ENCODE measurements around the gene ALLC.

Gene ALLC

GRCh38 chr2:3701071-3701470, 43.1 kb downstream of the ALLC start:
- no peak overlapping the region for H3K4me3 ChIP-seq (ENCODE audit: insufficient read depth, low read length, poor library complexity, severe bottlenecking)
- H4K20me1 ChIP-seq (ENCODE audit: low read depth, low read length), result no peaks in the 10 kb centered on the region
- no peak overlapping the region for H2AFZ ChIP-seq (ENCODE audit: low read depth, low read length, severe bottlenecking)
- H3K27me3 ChIP-seq (ENCODE audit: low read length), result no peaks in the 10 kb centered on the region
- no peak overlapping the region for H3K9ac ChIP-seq (ENCODE audit: low read length)
- no peaks in the 10 kb centered on the region for H3F3A ChIP-seq (ENCODE audit: insufficient read depth)
- H3K27ac ChIP-seq (ENCODE audit: low read depth, low read length), result no peak overlapping the region
- TF ChIP-seq EZH2phosphoT487 (conservative IDR thresholded peaks at IDR 0.05; ENCODE audit: low read length) (no peak), CTCF (IDR thresholded peaks at IDR 0.05; ENCODE audit: insufficient read depth, low read length, poor library complexity, severe bottlenecking) (no peak)
- H3K79me2 ChIP-seq (ENCODE audit: insufficient read depth, low read length), result no peaks in the 10 kb centered on the region
- no peaks in the 10 kb centered on the region for H3K9me2 ChIP-seq (replicated peaks; ENCODE audit: insufficient read depth, low read length)
- H3K9me3 ChIP-seq (ENCODE audit: insufficient read depth, low read length), result no peaks in the 10 kb centered on the region
- no peaks in the 10 kb centered on the region for H3K36me3 ChIP-seq (ENCODE audit: low read length)
- H3K4me2 ChIP-seq (ENCODE audit: low read depth, low read length, poor library complexity, severe bottlenecking), result no peak overlapping the region

GRCh38 chr2:3703236-3703756, 45.3 kb downstream of the ALLC start, which contains the start of gene DCDC2C:
TSS of gene DCDC2C (plus strand) at chr2:3703575. CDS start at chr2:3703752, 177 bp downstream.
- Histone ChIP-seq H3K9me2 (replicated peaks; ENCODE audit: insufficient read depth, low read length) (no peaks in the 10 kb centered on the region), H3F3A (ENCODE audit: insufficient read depth) (no peaks in the 10 kb centered on the region), H2AFZ (ENCODE audit: low read depth, low read length, severe bottlenecking) (no peak within 1 kb of the TSS), H3K36me3 (ENCODE audit: low read length) (no peaks in the 10 kb centered on the region), H4K20me1 (ENCODE audit: low read depth, low read length) (no peaks in the 10 kb centered on the region), H3K79me2 (ENCODE audit: insufficient read depth, low read length) (no peaks in the 10 kb centered on the region), H3K27ac (ENCODE audit: low read depth, low read length) (no peak within 1 kb of the TSS), H3K9ac (ENCODE audit: low read length) (no peak within 1 kb of the TSS), H3K27me3 (ENCODE audit: low read length) (no peaks in the 10 kb centered on the region), H3K4me3 (ENCODE audit: insufficient read depth, low read length, poor library complexity, severe bottlenecking) (no peak within 1 kb of the TSS), H3K4me2 (ENCODE audit: low read depth, low read length, poor library complexity, severe bottlenecking) (no peak within 1 kb of the TSS), H3K9me3 (ENCODE audit: insufficient read depth, low read length) (no peaks in the 10 kb centered on the region)
- TF ChIP-seq EZH2phosphoT487 (conservative IDR thresholded peaks at IDR 0.05; ENCODE audit: low read length) (no peak), CTCF (IDR thresholded peaks at IDR 0.05; ENCODE audit: insufficient read depth, low read length, poor library complexity, severe bottlenecking) (no peak)

GRCh38 chr2:3703757-3704355, 45.9 kb downstream of the ALLC start:
- H3K79me2 ChIP-seq (ENCODE audit: insufficient read depth, low read length), result no peaks in the 10 kb centered on the region
- no peaks in the 10 kb centered on the region for H3K36me3 ChIP-seq (ENCODE audit: low read length)
- H3F3A ChIP-seq (ENCODE audit: insufficient read depth), result no peaks in the 10 kb centered on the region
- no peaks in the 10 kb centered on the region for H3K9me3 ChIP-seq (ENCODE audit: insufficient read depth, low read length)
- no peak overlapping the region for H3K9ac ChIP-seq (ENCODE audit: low read length)
- no peak overlapping the region for H3K4me2 ChIP-seq (ENCODE audit: low read depth, low read length, poor library complexity, severe bottlenecking)
- no peak overlapping the region for H3K4me3 ChIP-seq (ENCODE audit: insufficient read depth, low read length, poor library complexity, severe bottlenecking)
- H3K27ac ChIP-seq (ENCODE audit: low read depth, low read length), result no peak overlapping the region
- no peak overlapping the region for H2AFZ ChIP-seq (ENCODE audit: low read depth, low read length, severe bottlenecking)
- H4K20me1 ChIP-seq (ENCODE audit: low read depth, low read length), result no peaks in the 10 kb centered on the region
- H3K27me3 ChIP-seq (ENCODE audit: low read length), result no peaks in the 10 kb centered on the region
- no peaks in the 10 kb centered on the region for H3K9me2 ChIP-seq (replicated peaks; ENCODE audit: insufficient read depth, low read length)
- no peak for TF ChIP-seq EZH2phosphoT487 (conservative IDR thresholded peaks at IDR 0.05; ENCODE audit: low read length)
- no peak for TF ChIP-seq CTCF (IDR thresholded peaks at IDR 0.05; ENCODE audit: insufficient read depth, low read length, poor library complexity, severe bottlenecking)
